ENCODE results near the gene AQP7.
A peak's percentile ranks its signal among the peaks of the same experiment; 100 is the strongest.

The AQP7 gene

GRCh38 chr9:33446946-33447798 is 44.8 kb upstream of the AQP7 start, which contains the start of gene AQP3 (continued):
- TF ChIP-seq ZNF629 (tag by site-specific recombination; IDR thresholded peaks at IDR 0.05) (no peak), ZNF501 (tag by site-specific recombination; IDR thresholded peaks at IDR 0.05) (no peak; the same call in 1 of the 2 replicates), ZNF660 (tag by site-specific recombination; IDR thresholded peaks at IDR 0.05) (no peak), ZNF341 (tag by site-specific recombination; IDR thresholded peaks at IDR 0.05; ENCODE audit: low read depth) (peak; percentile 89), ZNF280D (tag by site-specific recombination; IDR thresholded peaks at IDR 0.05) (no peak), ZNF157 (tag by site-specific recombination; IDR thresholded peaks at IDR 0.05) (no peak), GLIS1 (tag by site-specific recombination; IDR thresholded peaks at IDR 0.05) (no peak), ZNF223 (tag by site-specific recombination; IDR thresholded peaks at IDR 0.05) (no peak), ZSCAN23 (tag by site-specific recombination; IDR thresholded peaks at IDR 0.05) (no peak), ZFHX2 (tag by site-specific recombination; conservative IDR thresholded peaks at IDR 0.05) (peak; percentile 91), ZNF555 (tag by site-specific recombination; conservative IDR thresholded peaks at IDR 0.05) (no peak), ZNF23 (tag by site-specific recombination; IDR thresholded peaks at IDR 0.05; ENCODE audit: borderline replicate concordance) (no peak), REST (tag by site-specific recombination; IDR thresholded peaks at IDR 0.05) (no peak), ZNF560 (tag by site-specific recombination; IDR thresholded peaks at IDR 0.05; ENCODE audit: borderline replicate concordance) (no peak), ZIC2 (tag by site-specific recombination; IDR thresholded peaks at IDR 0.05) (peak; percentile 67), HOXA7 (CRISPR knock-in tag; IDR thresholded peaks at IDR 0.05; ENCODE audit: borderline replicate concordance) (no peak), SCRT1 (tag by site-specific recombination; IDR thresholded peaks at IDR 0.05; ENCODE audit: borderline replicate concordance) (0 out of 2 replicates have a peak, but pooled peaks have one; percentile 34), ZNF529 (tag by site-specific recombination; IDR thresholded peaks at IDR 0.05; ENCODE audit: insufficient replicate concordance) (no peak), ZNF169 (tag by site-specific recombination; IDR thresholded peaks at IDR 0.05) (no peak), YY2 (tag by site-specific recombination; IDR thresholded peaks at IDR 0.05) (no peak), GLI4 (tag by site-specific recombination; IDR thresholded peaks at IDR 0.05) (no peak), ZNF473 (tag by site-specific recombination; IDR thresholded peaks at IDR 0.05) (no peak), ZNF2 (tag by site-specific recombination; IDR thresholded peaks at IDR 0.05) (no peak), ZNF239 (tag by site-specific recombination; IDR thresholded peaks at IDR 0.05) (no peak), ZNF366 (tag by site-specific recombination; conservative IDR thresholded peaks at IDR 0.05) (no peak), ZNF785 (tag by site-specific recombination; IDR thresholded peaks at IDR 0.05) (no peak), ZBTB20 (tag by site-specific recombination; IDR thresholded peaks at IDR 0.05) (no peak), KLF7 (tag by site-specific recombination; IDR thresholded peaks at IDR 0.05; ENCODE audit: borderline replicate concordance) (no peak), ZNF335 (tag by site-specific recombination; conservative IDR thresholded peaks at IDR 0.05) (peak; percentile 32)
- TF ChIP-seq, protein P1, sequence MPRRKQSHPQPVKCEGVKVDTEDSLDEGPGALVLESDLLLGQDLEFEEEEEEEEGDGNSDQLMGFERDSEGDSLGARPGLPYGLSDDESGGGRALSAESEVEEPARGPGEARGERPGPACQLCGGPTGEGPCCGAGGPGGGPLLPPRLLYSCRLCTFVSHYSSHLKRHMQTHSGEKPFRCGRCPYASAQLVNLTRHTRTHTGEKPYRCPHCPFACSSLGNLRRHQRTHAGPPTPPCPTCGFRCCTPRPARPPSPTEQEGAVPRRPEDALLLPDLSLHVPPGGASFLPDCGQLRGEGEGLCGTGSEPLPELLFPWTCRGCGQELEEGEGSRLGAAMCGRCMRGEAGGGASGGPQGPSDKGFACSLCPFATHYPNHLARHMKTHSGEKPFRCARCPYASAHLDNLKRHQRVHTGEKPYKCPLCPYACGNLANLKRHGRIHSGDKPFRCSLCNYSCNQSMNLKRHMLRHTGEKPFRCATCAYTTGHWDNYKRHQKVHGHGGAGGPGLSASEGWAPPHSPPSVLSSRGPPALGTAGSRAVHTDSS (tag by site-specific recombination; IDR thresholded peaks at IDR 0.05) = no peak
- TF ChIP-seq, protein P2, sequence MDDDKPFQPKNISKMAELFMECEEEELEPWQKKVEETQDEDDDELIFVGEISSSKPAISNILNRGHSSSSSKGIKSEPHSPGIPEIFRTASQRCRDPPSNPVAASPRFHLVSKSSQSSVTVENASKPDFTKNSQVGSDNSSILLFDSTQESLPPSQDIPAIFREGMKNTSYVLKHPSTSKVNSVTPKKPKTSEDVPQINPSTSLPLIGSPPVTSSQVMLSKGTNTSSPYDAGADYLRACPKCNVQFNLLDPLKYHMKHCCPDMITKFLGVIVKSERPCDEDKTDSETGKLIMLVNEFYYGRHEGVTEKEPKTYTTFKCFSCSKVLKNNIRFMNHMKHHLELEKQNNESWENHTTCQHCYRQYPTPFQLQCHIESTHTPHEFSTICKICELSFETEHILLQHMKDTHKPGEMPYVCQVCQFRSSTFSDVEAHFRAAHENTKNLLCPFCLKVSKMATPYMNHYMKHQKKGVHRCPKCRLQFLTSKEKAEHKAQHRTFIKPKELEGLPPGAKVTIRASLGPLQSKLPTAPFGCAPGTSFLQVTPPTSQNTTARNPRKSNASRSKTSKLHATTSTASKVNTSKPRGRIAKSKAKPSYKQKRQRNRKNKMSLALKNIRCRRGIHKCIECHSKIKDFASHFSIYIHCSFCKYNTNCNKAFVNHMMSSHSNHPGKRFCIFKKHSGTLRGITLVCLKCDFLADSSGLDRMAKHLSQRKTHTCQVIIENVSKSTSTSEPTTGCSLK (tag by site-specific recombination; IDR thresholded peaks at IDR 0.05) = no peak

Data from HEK293 (cell line).